ENCODE results near the gene BCLAF3. TPM values are rescaled to one million over a fixed set of nuclear protein-coding genes. Genes with fewer than 3 reads are reported as not detected.

Gene BCLAF3
- total RNA-seq, 6 experiments from 2014 or later: 2.1 to 4.1 (median 3.0) TPM

DNA sequence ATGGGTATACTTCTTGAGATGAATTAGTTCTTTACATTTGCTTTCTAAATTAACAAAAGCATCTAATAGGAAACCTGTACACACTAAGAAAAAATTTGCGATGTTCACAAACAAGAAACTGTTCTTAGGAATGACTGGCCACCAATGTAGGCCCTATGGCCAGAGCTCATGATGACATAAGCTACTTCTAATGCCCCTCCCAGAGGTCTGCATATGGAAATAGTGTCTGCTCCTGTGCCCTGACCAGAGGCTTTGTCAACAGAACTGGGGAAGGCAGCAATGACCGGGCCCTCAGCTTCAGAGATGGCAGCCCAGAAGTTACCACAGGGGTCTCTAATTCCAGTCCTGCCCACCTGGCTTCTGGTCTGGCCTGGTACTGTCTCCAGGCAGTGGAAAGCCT is 15.0 kb upstream of the BCLAF3 start:
- Histone ChIP-seq H3K4me1 (no peaks in the 10 kb centered on the region), H3K9me3 (no peaks in the 10 kb centered on the region), H3K36me3 (no peaks in the 10 kb centered on the region), H3K27ac (no peak overlapping the region), H3K27me3 (no peaks in the 10 kb centered on the region), H3K4me3 (no peak overlapping the region)
- TF ChIP-seq, protein P1, sequence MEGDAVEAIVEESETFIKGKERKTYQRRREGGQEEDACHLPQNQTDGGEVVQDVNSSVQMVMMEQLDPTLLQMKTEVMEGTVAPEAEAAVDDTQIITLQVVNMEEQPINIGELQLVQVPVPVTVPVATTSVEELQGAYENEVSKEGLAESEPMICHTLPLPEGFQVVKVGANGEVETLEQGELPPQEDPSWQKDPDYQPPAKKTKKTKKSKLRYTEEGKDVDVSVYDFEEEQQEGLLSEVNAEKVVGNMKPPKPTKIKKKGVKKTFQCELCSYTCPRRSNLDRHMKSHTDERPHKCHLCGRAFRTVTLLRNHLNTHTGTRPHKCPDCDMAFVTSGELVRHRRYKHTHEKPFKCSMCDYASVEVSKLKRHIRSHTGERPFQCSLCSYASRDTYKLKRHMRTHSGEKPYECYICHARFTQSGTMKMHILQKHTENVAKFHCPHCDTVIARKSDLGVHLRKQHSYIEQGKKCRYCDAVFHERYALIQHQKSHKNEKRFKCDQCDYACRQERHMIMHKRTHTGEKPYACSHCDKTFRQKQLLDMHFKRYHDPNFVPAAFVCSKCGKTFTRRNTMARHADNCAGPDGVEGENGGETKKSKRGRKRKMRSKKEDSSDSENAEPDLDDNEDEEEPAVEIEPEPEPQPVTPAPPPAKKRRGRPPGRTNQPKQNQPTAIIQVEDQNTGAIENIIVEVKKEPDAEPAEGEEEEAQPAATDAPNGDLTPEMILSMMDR (IDR thresholded peaks at IDR 0.05): no peak
- no peak for TF ChIP-seq POLR2A (IDR thresholded peaks at IDR 0.05)
- intact Hi-C loops (cut with DNase I): no loop called here
- DNase-seq (no peak), ATAC-seq (no peak)
- WGBS (ENCODE audit: insufficient coverage, low coverage, low lambda C conversion rate, missing lambda C conversion rate): 55% methylated on average over 2 of the region's 2 CpGs

DNA sequence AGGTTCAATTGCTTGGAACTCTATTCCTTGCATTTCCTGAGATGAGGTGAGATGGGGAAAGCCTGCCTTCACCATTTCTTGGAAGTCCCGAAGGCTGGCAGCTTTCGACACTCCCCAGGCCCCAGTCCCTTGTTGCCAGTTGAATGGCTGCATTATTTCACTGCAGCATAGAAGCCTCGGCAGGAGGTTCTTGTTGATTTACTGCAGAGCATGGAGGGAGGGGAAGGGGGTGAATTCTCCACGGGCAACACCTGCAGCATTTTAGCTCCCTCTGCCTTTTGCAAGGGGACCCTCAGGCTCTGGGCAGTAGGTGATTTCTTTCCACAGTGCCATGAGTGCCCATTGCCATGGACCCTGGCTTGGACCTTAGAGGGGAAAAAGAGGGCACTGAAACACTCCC is 10.7 kb upstream of the BCLAF3 start:
- TF ChIP-seq POLR2A (IDR thresholded peaks at IDR 0.05): no peak
- TF ChIP-seq, protein P1 (IDR thresholded peaks at IDR 0.05): no peak
- Histone ChIP-seq H3K4me1 (no peaks in the 10 kb centered on the region), H3K27ac (no peak overlapping the region), H3K4me3 (no peak overlapping the region), H3K36me3 (no peaks in the 10 kb centered on the region), H3K27me3 (no peaks in the 10 kb centered on the region), H3K9me3 (no peaks in the 10 kb centered on the region)
- 72% methylated on average over 3 of the region's 4 CpGs for WGBS (ENCODE audit: insufficient coverage, low coverage, low lambda C conversion rate, missing lambda C conversion rate)
- DNase-seq: no peak
- ATAC-seq: no peak
- intact Hi-C loops (cut with DNase I): no loop called here

DNA sequence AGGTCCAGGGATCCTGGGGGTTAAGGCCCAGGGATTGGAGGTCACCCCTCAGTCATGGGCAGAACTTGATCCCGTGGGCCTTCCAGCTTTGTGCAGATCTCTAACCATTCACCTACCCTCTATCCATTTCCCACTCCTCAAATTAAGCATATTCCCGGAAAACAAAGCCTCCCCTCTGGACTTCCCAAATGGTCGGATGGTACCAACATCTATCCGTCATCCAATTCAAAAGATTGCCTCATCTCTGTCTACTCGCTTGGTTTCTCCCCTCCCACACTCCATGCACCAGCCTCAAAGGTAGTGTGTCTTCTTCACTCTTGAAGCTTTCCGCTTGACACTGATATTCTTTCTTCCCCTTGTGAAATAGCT is 473 bp upstream of the BCLAF3 start:
- H3K27ac ChIP-seq: peak overlapping the region in 1 of 3 donors; percentile 19
- WGBS (ENCODE audit: insufficient coverage, low coverage, low lambda C conversion rate, missing lambda C conversion rate): 46% methylated on average over 6 of the region's 6 CpGs
- no peaks in the 10 kb centered on the region for H3K4me1 ChIP-seq
- ATAC-seq (no peak), DNase-seq (no peak)
- intact Hi-C loops (cut with DNase I): no loop called here
- H3K9me3 ChIP-seq: no peaks in the 10 kb centered on the region
- H3K27me3 ChIP-seq: no peaks in the 10 kb centered on the region
- no peaks in the 10 kb centered on the region for H3K36me3 ChIP-seq
- peak overlapping the region in 1 of 3 donors; percentile 75 for H3K4me3 ChIP-seq
- TF ChIP-seq, protein P1 (IDR thresholded peaks at IDR 0.05): peak in 1 of 4 donors; percentile 3
- TF ChIP-seq POLR2A (IDR thresholded peaks at IDR 0.05): no peak

DNA sequence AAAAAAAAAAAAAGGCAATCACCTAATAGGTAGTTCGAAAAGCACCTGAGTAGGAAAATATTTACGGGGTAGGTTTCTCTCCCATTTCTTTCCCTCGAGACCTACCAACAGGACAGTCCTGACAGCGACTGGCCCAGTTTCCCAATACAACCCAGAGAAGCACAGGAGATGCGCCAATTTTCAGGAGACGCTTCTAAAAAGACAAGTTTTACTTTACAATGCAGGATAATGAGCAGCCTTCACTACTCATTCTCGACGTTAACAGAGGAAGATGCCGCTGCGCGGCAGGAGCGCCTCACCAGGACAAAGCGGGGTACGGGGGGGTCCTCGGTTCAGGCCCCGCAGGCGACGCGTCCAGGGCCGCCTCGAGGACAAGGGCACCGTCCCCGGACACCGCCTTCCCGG is 708 bp downstream of the BCLAF3 start:
- Histone ChIP-seq H3K9me3 (no peaks in the 10 kb centered on the region), H3K4me3 (peak overlapping the region; percentile 57 to 75 (median 67)), H3K4me1 (no peaks in the 10 kb centered on the region), H3K27me3 (no peaks in the 10 kb centered on the region), H3K36me3 (no peaks in the 10 kb centered on the region), H3K27ac (peak overlapping the region in 2 of 3 donors; percentile 15 to 43)
- 20% methylated on average over 12 of the region's 25 CpGs for WGBS (ENCODE audit: insufficient coverage, low coverage, low lambda C conversion rate, missing lambda C conversion rate)
- TF ChIP-seq POLR2A (IDR thresholded peaks at IDR 0.05): no peak
- TF ChIP-seq, protein P1 (IDR thresholded peaks at IDR 0.05): no peak
- peak; percentile 6 to 8 (median 6) for ATAC-seq
- no peak for DNase-seq
- intact Hi-C loops (cut with DNase I): no loop called here

DNA sequence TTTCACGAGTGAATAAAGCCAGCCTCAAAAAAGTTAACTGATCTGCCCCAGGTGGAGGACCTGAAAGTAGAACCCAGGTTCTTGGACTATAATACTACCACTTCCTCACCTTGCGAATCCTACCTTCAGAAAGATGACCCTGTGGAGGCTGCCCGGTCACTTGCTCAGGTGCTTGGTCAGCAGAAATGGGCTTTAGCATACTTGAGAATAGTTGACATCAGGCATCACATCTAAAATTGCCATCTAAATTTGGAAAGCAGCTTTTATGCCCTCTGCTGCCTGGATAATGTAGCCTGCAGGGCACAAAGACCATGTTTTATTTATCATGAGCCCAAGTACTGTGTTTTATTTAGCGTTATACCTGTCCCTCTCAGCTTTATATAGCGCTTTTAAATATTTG is 3.0 kb downstream of the BCLAF3 start:
- no peak for DNase-seq
- no peak overlapping the region for H3K27ac ChIP-seq
- no peak overlapping the region for H3K4me3 ChIP-seq
- no peaks in the 10 kb centered on the region for H3K9me3 ChIP-seq
- ATAC-seq: no peak
- intact Hi-C loops (cut with DNase I): no loop called here
- H3K4me1 ChIP-seq: no peaks in the 10 kb centered on the region
- no peaks in the 10 kb centered on the region for H3K27me3 ChIP-seq
- TF ChIP-seq, protein P1 (IDR thresholded peaks at IDR 0.05): no peak
- TF ChIP-seq POLR2A (IDR thresholded peaks at IDR 0.05): no peak
- no peaks in the 10 kb centered on the region for H3K36me3 ChIP-seq
- 79% methylated on average over 3 of the region's 5 CpGs for WGBS (ENCODE audit: insufficient coverage, low coverage, low lambda C conversion rate, missing lambda C conversion rate)

Measured in right lobe of liver (tissue), 6 donors.